Pulmonary artery endothelial cell (primary cell): ENCODE measurements around the gene FOXP1. TPM values are rescaled to one million over a fixed set of nuclear protein-coding genes. Genes with fewer than 3 reads are reported as not detected.
A peak's percentile ranks its signal among the peaks of the same experiment; 100 is the strongest.

Experiments used
- DNase-seq: peaks from one replicate; pipeline ENCODE4 v3.0.0-alpha.2; 2011; ENCODE audit warnings: low read depth, low spot score
- total RNA-seq: library from RNA; depleted of rRNA; stranded (reverse); fragments of >200 nt; gene quantifications from 2 replicates; pipeline ENCODE4 v1.2.3, GENCODE V29; 2014

Gene FOXP1
- total RNA-seq, 1 donor from 2014 or later = 48.2 TPM

GRCh38 chr3:71273453-71273852 lies 310.1 kb downstream of the FOXP1 start:
- DNase-seq = no peak

GRCh38 chr3:71271596-71271995 lies 311.9 kb downstream of the FOXP1 start:
- DNase-seq = no peak

GRCh38 chr3:71269906-71270305 lies 313.6 kb downstream of the FOXP1 start:
- no peak for DNase-seq

- DNase-seq = no peak
These were observed 315.0 kb downstream of the FOXP1 start for GRCh38 chr3:71268462-71268999.

GRCh38 chr3:71266875-71267274 lies 316.7 kb downstream of the FOXP1 start:
- no peak for DNase-seq

GRCh38 chr3:71265365-71265915 lies 318.1 kb downstream of the FOXP1 start:
- no peak for DNase-seq

- no peak for DNase-seq
These were observed 318.7 kb downstream of the FOXP1 start for GRCh38 chr3:71264840-71265239.

GRCh38 chr3:71262364-71263265 lies 320.9 kb downstream of the FOXP1 start:
- no peak for DNase-seq

GRCh38 chr3:71260782-71261181 lies 322.7 kb downstream of the FOXP1 start:
- no peak for DNase-seq

- peak; percentile 36 for DNase-seq
These were observed 325.0 kb downstream of the FOXP1 start for GRCh38 chr3:71258526-71258925.

GRCh38 chr3:71258116-71258515 lies 325.4 kb downstream of the FOXP1 start:
- DNase-seq = no peak

GRCh38 chr3:71255498-71255897 lies 328.0 kb downstream of the FOXP1 start:
- no peak for DNase-seq

GRCh38 chr3:71254281-71255057 lies 329.1 kb downstream of the FOXP1 start:
- DNase-seq = no peak

GRCh38 chr3:71253169-71253568 lies 330.4 kb downstream of the FOXP1 start:
- no peak for DNase-seq

GRCh38 chr3:71252466-71252865 lies 331.1 kb downstream of the FOXP1 start:
- no peak for DNase-seq

GRCh38 chr3:71251156-71251775 lies 332.3 kb downstream of the FOXP1 start:
- DNase-seq = no peak

GRCh38 chr3:71250026-71250425 lies 333.5 kb downstream of the FOXP1 start:
- no peak for DNase-seq

- no peak for DNase-seq
These were observed 335.6 kb downstream of the FOXP1 start for GRCh38 chr3:71247958-71248335.

- DNase-seq = no peak
These were observed 336.1 kb downstream of the FOXP1 start for GRCh38 chr3:71247221-71247957.

- no peak for DNase-seq
These were observed 337.3 kb downstream of the FOXP1 start for GRCh38 chr3:71245971-71246880.
